Adrenal gland (tissue), 12 donors: ENCODE data around the gene HDAC4. TPM values are rescaled to one million over a fixed set of nuclear protein-coding genes. Genes with fewer than 3 reads are reported as not detected.

Experiments used
- DNase-seq, 7 donors: peaks; one replicate each; pipeline ENCODE4 v3.0.0-alpha.2; 2019 to 2020
- H3K27ac ChIP-seq, 5 donors: fragments of 200-600 bp; sonication (generic) in 4 of 5; 1 replicate in 3 of 5; 2 replicates in 2 of 5; pipeline versions ENCODE4 v1.5.1 to v1.8.0; 2016 to 2020; ENCODE audit warnings: mild to moderate bottlenecking in 1 of 5
- H3K27me3 ChIP-seq: fragments of 200-600 bp; 2 replicates; pipeline ENCODE4 v1.8.0; 2021
- H3K36me3 ChIP-seq, 2 donors: fragments of 200-600 bp; replicated peaks in 1 of 2; 1 replicate in 1 of 2; 2 replicates in 1 of 2; pipeline versions ENCODE4 v1.5.1 to v1.8.0; 2018 to 2022
- H3K4me1 ChIP-seq, 2 donors: fragments of 200-600 bp; replicated peaks in 1 of 2; 1 replicate in 1 of 2; 2 replicates in 1 of 2; pipeline versions ENCODE4 v1.5.1 to v1.8.0; 2018 to 2021
- H3K4me3 ChIP-seq, 4 donors: fragments of 200-600 bp; sonication (generic) in 3 of 4; one replicate each; pipeline ENCODE4 v1.5.1; 2016 to 2018
- H3K9me3 ChIP-seq, 3 donors: fragments of 200-600 bp; sonication (generic) in 1 of 3; replicated peaks in 1 of 3; 1 replicate in 2 of 3; 2 replicates in 1 of 3; pipeline versions ENCODE4 v1.5.1 to v1.8.0; 2016 to 2021
- POLR2A ChIP-seq, 2 donors: fragments of 450-650 bp; IDR thresholded peaks; one replicate each; pipeline ENCODE4 v1.6.1; 2017; ENCODE audit warnings: antibody characterized with exemption in 2 of 2, mild to moderate bottlenecking in 2 of 2, moderate library complexity in 1 of 2
- WGBS, 4 donors: extraction: QIAGEN DNeasy Blood & Tissue Kit in 2 of 4; methylation state at CpG; one replicate each; pipeline versions ENCODE4 v1.1.5 to v1.1.7; 2013 to 2017; 5-methylcytosine and 5-hydroxymethylcytosine counted together
- intact Hi-C, 2 donors: fragments of 100-400 bp; cut with DNase I; formaldehyde crosslinking; loops; one replicate each; pipeline versions ENCODE4 v1.14.1 to v1.15.0; 2022 to 2023
- polyA plus RNA-seq, 3 donors: library from polyadenylated mRNA; stranded (reverse); fragments of 200-250 nt in 2 of 3; fragments of 350-450 nt in 1 of 3; fragmentation: Illumina TruSeq in 1 of 3; extraction: RNeasy Lipid Tissue Mini Kit (QIAGEN cat#74804) in 1 of 3; gene quantifications; one replicate each; pipeline ENCODE4 v1.2.3, GENCODE V29; 2013 to 2014
- total RNA-seq, 9 donors: library from RNA; depleted of rRNA in 4 of 9; stranded (reverse); fragments of >200 nt in 4 of 9; fragments of 120-200 nt in 1 of 9; fragmentation: NEBNext Ultra II Directional in 1 of 9; extraction: Animal tissue kit (Norgen Biotek cat#: 25700) in 1 of 9; gene quantifications; one replicate each; pipeline versions ENCODE4 v1.1.0 to v1.2.4, GENCODE V29; 2013 to 2023
- TF ChIP-seq, protein P1 (sequence below), 6 experiments: fragments of 450-650 bp in 4 of 6; fragments of 200-600 bp in 2 of 6; sonication (generic) in 1 of 6; IDR thresholded peaks; 1 replicate in 5 of 6; 2 replicates in 1 of 6; pipeline versions ENCODE4 v1.5.1 to v1.8.0; 2016 to 2021; ENCODE audit warnings: antibody characterized with exemption in 6 of 6, mild to moderate bottlenecking in 2 of 6, moderate library complexity in 1 of 6
- donor health status: healthy with polysubstance abuse.
- donor health status: Bipolar disorder and iron deficiency.
- donor health status: DM: yes; HTN: yes; CAD: no.
- donor health status: DM: no; HTN: no; CAD: no.
- donor health status: DM: no; HTN: no; CAD: no.
- donor health status: DM: yes; HTN: yes; CAD: no.

HDAC4 gene
- total and polyA plus RNA-seq, 12 donors, result 8.3 to 88.9 (median 28.7) TPM

DNA sequence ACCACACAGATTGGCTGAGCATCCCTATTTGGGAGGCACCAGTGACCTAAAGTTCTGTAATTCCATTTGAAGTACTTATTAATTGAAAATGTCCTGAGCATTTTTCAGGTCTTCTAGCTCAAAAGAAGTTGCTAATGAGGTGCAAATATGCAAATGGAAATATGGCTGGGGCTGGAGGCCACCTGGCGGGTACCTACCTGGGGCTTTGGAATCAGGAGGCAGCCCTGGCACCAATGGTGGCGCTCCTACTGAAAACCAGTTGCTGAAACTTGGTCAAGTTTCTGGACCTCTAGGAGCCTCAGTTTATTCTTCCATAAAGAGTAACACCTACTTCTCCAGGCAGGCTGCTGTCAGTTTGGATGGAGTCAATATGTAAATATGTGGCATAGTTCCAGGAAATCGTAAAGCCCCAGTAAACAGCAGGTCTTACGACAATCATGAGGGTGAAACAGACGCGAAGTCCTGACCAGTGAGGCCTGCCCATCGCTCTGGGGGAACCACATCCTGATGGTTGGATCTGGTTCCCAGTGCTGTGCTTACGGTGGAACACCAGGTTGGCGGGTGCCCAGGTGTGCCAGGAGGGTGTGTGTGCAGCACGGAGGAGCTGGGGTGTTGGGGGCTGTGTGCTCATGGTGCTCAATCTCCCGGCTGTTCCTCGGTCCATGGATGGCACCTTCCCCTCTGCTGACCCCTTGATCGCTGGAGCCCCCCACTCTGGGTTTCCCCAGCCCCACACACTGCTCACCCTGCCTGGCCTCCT is 366.8 kb downstream of the HDAC4 start:
- no peaks in the 10 kb centered on the region for H3K9me3 ChIP-seq
- peak in 1 of 7 donors; percentile 1 for DNase-seq
- H3K36me3 ChIP-seq, result no peaks in the 10 kb centered on the region
- H3K27ac ChIP-seq, result no peak overlapping the region
- peaks cover 0 to 3% of the 10 kb centered on the region in 2 donors for H3K4me1 ChIP-seq
- no peak overlapping the region for H3K4me3 ChIP-seq
- WGBS, 4 donors, result 80 to 83% (median 81%) methylated on average over 9 to 13 of the region's 13 CpGs
- intact Hi-C loops, result loop anchor here in 1 of 2 donors (10.0 kb wide), 1 partner anchor 951 kb away; no protein-coding TSS in a partner anchor
- no peaks in the 10 kb centered on the region for H3K27me3 ChIP-seq
- TF ChIP-seq POLR2A (IDR thresholded peaks at IDR 0.05), result no peak
- TF ChIP-seq, protein P1, sequence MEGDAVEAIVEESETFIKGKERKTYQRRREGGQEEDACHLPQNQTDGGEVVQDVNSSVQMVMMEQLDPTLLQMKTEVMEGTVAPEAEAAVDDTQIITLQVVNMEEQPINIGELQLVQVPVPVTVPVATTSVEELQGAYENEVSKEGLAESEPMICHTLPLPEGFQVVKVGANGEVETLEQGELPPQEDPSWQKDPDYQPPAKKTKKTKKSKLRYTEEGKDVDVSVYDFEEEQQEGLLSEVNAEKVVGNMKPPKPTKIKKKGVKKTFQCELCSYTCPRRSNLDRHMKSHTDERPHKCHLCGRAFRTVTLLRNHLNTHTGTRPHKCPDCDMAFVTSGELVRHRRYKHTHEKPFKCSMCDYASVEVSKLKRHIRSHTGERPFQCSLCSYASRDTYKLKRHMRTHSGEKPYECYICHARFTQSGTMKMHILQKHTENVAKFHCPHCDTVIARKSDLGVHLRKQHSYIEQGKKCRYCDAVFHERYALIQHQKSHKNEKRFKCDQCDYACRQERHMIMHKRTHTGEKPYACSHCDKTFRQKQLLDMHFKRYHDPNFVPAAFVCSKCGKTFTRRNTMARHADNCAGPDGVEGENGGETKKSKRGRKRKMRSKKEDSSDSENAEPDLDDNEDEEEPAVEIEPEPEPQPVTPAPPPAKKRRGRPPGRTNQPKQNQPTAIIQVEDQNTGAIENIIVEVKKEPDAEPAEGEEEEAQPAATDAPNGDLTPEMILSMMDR (IDR thresholded peaks at IDR 0.05), result no peak

DNA sequence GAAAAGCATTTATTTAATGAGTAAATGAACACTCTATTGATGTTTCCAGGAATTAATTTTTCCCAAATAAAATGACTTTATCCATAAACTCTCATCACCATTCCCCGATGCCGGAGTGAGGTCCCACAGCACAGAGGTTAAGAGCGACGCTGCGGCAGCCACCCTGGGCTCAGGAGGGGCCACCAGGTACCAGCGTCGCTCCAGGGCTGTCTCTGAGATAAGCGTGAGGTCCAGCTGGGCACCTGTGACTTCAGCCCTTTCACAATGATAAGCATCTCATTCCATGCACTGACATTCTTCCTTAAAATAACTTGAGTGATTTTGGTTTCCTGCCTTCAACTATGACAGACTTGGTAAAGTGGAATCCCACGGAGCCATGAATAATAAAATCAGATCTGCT is 370.9 kb downstream of the HDAC4 start:
- H3K9me3 ChIP-seq, result no peaks in the 10 kb centered on the region
- no peaks in the 10 kb centered on the region for H3K36me3 ChIP-seq
- H3K27ac ChIP-seq, result no peak overlapping the region
- H3K4me1 ChIP-seq, result no peaks in the 10 kb centered on the region
- WGBS, 4 donors, result 78 to 85% (median 80%) methylated on average over 9 of the region's 9 CpGs
- intact Hi-C loops, result loop anchor here in 1 of 2 donors (10.0 kb wide), 1 partner anchor 955 kb away; no protein-coding TSS in a partner anchor
- H3K4me3 ChIP-seq, result no peak overlapping the region
- TF ChIP-seq, protein P1 (IDR thresholded peaks at IDR 0.05), result no peak
- no peak for TF ChIP-seq POLR2A (IDR thresholded peaks at IDR 0.05)
- no peaks in the 10 kb centered on the region for H3K27me3 ChIP-seq
- DNase-seq, result no peak

DNA sequence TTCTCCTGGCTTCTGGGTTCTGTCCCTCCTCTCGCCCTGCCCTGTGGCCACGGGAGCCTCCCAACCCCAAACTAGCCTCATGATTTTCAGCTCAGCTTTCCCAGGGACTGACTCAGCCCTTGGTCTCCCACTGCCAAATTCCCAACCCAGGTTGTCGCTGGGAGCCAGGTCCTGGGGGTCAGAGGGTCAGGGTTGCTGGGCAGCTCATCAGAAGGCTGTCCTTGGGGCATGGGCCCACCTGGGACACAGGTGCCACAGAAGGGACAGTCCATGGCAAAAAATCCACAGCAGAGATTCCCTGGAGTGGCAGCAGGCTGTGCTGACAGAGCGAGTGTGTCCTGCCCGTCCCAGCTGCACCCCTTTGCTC is 372.6 kb downstream of the HDAC4 start:
- no peaks in the 10 kb centered on the region for H3K27me3 ChIP-seq
- intact Hi-C loops, result no loop called here
- no peaks in the 10 kb centered on the region for H3K4me1 ChIP-seq
- H3K36me3 ChIP-seq, result no peaks in the 10 kb centered on the region
- WGBS, 4 donors, result 68 to 79% (median 74%) methylated on average over 5 of the region's 5 CpGs
- TF ChIP-seq, protein P1 (IDR thresholded peaks at IDR 0.05), result no peak
- no peak for TF ChIP-seq POLR2A (IDR thresholded peaks at IDR 0.05)
- H3K4me3 ChIP-seq, result no peak overlapping the region
- H3K27ac ChIP-seq, result no peak overlapping the region
- no peak for DNase-seq
- H3K9me3 ChIP-seq, result no peaks in the 10 kb centered on the region

DNA sequence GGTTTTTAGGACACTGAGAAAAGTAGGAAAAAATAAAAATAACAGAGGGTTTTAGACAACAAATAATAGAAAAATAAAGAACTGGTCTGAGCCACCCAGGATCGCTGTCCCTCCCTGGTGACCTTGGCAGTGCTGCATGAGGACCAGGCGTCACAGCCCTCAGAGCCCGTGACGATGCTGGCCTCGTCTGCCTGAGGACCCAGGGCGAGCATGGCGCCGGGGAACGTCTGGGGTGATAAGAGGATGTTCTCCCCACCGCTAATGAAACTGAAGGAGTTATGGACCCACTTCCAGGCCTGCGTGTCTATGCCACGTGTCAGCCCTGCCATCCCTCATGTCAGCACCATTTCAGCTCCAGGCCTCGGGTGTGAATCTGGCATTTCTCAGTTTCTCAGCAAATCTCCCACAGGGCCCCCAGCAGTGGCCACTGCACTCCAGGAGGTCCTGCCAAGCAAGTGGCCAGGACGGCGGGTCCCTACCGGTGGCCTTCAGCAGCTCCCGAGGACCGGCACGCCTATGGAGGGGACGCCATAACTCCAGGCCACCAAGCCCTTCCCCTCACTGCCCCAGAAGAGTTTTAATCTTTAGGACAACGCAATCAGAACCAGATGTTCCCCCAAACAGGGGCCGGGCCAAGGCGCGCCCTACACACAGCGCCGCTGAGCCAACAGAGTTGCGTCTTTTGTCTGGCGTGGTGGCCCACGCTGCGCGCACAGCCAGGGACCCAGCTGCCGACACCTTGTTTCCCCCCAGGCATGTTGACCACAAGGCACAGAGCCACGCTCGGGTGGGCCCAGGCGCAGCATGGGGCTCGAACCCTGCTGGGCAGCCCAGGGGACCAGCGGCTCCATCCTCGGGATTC is 373.2 kb downstream of the HDAC4 start:
- Histone ChIP-seq H3K4me1 (no peaks in the 10 kb centered on the region), H3K4me3 (no peak overlapping the region), H3K9me3 (no peaks in the 10 kb centered on the region), H3K27ac (no peak overlapping the region), H3K36me3 (no peaks in the 10 kb centered on the region), H3K27me3 (no peaks in the 10 kb centered on the region)
- intact Hi-C loops, result no loop called here
- DNase-seq, result no peak
- 84 to 91% (median 89%) methylated on average over 33 to 38 of the region's 38 CpGs for WGBS, 4 donors
- TF ChIP-seq POLR2A (IDR thresholded peaks at IDR 0.05), result no peak
- TF ChIP-seq, protein P1 (IDR thresholded peaks at IDR 0.05), result no peak
